GM21515 (cell line): ENCODE results near the gene LHCGR.
"Not testable (repeated sequence)": the region's sequence is repeated elsewhere in the genome, so short reads cannot be mapped to it uniquely, and the experiment has no call there.

Experiments
- ATAC-seq: cut with Tn5 transposase; IDR thresholded peaks from one replicate; pipeline ENCODE4 v1.9.1; 2021; ENCODE audit not compliant: unreplicated experiment

The LHCGR gene

GRCh38 chr2:48749291-48750127 lies 6.0 kb downstream of the LHCGR start:
- ATAC-seq: peak; percentile 62

DNA sequence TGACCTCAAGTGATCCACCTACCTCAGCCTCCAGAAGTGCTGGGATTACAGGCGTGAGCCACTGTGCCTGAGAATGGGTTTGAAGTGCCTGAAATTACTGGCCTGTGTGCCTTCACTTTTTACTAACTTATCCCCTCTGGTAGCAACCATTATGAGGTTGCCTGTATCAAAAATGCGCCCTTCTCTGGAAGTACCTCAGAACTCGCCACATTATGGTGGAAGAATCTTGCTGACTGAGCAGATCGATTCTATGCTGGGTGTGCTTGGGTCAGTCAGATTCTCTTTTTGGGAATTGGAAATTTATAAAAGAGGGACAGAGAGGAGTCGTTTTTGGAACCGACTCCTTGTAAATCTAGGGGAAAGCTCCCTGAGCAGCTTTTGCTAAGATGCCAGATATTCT lies 8.2 kb downstream of the LHCGR start:
- no peak for ATAC-seq

DNA sequence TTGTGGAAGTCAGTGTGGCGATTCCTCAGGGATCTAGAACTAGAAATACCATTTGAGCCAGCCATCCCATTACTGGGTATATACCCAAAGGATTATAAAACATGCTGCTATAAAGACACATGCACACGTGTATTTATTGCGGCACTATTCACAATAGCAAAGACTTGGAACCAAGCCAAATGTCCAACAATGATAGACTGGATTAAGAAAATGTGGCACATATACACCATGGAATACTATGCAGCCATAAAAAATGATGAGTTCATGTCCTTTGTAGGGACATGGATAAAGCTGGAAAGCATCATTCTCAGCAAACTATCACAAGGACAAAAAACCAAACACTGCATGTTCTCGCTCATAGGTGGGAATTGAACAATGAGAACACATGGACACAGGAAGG lies 16.3 kb downstream of the LHCGR start:
- ATAC-seq: not testable (repeated sequence)

- no peak for ATAC-seq
Observed at GRCh38 chr2:48738806-48739205, 16.7 kb downstream of the LHCGR start.

DNA sequence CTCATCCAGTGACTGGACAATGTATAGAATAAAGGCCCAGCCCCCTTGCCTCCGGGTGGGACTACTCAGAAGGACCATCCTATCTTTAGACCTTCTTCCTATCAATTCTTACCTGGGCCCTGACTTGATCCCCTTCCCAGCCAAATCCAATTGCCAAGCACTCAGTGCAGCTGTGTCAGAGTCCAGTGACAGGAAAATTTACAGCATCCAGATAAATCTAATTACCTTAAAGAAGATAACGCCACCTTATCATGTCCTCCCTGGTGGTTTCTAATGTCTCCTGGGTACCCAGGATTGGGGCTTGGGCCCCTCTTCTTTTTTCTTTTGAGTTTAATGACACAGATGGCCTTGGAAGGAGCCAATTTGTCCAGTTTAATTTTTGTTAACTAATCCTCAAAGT lies 19.3 kb downstream of the LHCGR start:
- no peak for ATAC-seq

DNA sequence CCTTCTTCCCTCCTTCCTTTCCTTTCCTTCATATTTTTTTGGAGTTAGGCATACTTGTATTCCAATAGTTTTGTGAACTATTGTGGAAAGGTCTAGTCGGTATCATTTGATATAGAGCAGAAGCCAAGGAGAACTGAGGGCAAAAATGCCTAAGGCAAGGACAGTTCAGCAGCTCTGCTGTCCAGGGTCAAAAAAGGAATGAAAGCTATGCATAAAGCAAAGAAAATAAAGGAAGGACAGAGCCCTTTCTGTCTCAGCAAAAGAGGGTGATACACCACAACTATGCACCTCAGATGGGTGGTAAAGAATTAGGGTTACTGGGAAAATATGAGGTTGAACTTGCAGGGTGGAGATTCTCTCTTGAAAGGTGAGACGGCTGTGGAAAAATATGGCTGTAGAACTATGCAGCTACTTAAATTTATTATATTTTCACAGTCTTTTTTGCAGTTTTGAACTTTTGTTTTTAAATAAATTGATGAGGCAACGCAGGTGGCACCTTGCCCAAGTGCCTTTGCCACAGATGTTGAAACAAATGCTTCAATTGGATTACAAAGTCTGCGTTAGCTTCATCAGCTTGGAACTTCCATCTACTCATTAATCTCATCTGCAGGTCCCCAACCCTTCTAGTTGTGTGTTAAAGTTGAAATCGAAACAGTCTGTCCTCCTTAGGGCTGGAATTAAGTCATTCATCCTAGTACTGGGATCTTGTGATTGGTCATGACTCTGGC lies 20.8 kb downstream of the LHCGR start:
- ATAC-seq: no peak

GRCh38 chr2:48733067-48733503 lies 22.4 kb downstream of the LHCGR start:
- ATAC-seq: no peak

- no peak for ATAC-seq
Observed at GRCh38 chr2:48728840-48729239, 26.7 kb downstream of the LHCGR start.

DNA sequence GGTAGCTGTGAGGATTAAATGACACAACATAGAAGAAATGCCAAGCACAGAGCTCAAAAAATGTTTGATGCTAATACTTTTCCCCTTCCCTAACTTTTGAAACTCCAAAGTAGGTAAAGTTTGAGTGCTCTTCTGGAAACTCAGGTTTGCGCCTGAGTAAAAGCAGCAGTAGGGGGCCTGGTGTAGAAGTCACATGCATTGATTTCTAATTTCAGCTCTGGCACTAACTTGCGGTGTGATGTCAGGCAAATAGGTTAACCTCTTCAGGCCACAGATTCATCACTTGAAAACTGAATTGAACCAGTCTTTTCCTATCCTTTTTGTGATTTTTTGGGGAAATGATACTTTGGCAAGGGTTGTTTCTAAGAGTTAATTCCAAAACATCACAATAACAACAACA lies 27.2 kb downstream of the LHCGR start:
- ATAC-seq: no peak

GRCh38 chr2:48727560-48727959 lies 28.0 kb downstream of the LHCGR start:
- ATAC-seq: no peak

GRCh38 chr2:48725696-48726494 lies 29.6 kb downstream of the LHCGR start:
- ATAC-seq: no peak

DNA sequence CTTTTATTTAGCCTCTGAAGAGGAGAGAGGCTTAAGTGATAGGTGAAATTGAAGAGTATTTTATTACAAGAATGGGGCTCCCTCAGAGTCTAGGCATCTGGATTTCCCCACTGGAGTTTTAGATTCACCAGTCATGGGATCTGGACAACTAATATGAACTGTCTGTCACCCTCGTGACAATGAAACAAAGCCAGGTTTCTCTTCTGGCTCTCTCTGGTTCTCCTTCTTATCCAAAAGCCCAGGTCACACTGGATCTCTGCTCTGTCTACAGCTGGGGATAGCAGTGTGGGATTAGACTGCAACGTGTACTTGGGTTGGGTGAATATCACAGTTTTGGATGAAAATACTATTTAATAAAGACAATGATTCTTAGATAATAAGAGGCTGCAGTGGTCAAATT lies 31.2 kb downstream of the LHCGR start:
- ATAC-seq: no peak

DNA sequence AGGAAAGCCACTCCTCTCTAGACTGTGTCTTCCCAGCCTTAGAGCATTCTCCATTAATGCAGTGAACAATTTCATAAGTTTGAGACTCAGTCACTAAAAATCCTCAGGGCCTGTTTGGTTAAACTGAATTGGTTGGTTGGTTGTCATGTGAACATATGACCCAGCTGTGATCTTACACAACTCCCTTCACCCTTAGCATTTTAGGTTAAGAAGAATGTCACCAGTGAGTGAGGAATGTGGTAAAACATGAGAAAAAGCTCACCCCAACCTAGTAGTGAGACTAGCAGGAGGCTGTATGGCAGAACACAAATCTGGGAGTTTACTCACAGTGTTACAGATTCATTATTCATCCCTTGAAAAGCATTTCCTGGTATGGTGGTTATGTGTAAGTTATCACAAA lies 32.4 kb downstream of the LHCGR start:
- no peak for ATAC-seq

DNA sequence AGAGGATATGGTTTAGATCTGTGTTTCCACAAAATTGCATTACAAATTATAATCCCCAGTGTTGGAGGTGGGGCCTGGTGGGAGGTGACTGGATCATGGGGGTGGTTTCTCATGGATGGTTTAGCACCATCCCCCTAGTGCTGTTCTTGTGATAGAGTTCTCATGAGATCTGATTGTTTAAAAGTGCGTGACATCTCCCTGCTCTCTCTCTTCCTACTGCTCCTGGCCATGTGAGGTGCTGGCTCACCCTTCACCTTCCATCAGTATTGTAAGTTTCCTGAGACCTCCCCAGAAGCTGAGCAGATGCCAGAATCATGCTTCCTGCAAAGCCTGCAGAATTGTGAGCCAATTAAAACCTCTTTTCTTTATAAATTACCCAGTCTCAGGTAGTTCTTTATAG lies 33.1 kb downstream of the LHCGR start:
- no peak for ATAC-seq

DNA sequence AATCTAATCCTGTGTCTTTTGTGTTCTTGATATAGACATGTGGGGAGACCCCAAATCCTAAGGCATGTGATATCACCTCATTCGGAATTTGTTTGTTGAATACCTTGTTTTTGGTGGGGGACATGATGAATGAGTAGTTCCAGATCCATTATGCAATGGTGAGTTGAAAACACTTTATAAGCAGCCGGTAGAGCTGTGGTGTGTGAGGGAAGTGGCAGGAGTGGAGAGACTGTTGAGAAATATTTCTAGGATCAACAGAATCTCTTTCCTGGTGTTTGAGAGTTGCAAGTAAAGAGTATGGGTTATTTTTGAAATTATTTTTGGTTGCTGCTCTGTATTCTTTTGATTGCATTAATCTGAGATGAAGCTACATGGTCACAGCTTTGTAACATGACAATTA lies 34.4 kb downstream of the LHCGR start:
- no peak for ATAC-seq

GRCh38 chr2:48719480-48720177 lies 35.9 kb downstream of the LHCGR start:
- ATAC-seq: no peak

GRCh38 chr2:48717846-48718245 lies 37.7 kb downstream of the LHCGR start:
- ATAC-seq: no peak

DNA sequence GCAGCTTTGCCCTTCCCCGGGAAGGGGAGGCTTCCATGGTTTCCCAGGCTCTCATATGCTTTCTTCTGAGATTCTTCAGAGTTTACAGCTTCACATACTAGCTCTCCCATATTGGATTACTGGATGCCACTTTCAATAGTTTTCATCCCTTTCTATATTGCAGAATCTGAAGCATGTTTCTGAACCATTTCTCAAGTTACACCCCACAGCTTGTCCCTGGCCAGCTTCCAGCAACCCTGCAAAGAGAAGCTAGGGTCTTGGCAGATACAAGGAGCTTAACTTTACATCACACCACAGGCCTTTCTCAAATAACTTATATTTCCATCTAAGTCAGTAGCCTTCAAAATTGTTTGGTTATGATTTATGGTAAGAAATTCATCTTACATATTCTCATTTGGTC lies 39.6 kb downstream of the LHCGR start:
- no peak for ATAC-seq

- no peak for ATAC-seq
Observed at GRCh38 chr2:48715042-48715899, 40.3 kb downstream of the LHCGR start.

DNA sequence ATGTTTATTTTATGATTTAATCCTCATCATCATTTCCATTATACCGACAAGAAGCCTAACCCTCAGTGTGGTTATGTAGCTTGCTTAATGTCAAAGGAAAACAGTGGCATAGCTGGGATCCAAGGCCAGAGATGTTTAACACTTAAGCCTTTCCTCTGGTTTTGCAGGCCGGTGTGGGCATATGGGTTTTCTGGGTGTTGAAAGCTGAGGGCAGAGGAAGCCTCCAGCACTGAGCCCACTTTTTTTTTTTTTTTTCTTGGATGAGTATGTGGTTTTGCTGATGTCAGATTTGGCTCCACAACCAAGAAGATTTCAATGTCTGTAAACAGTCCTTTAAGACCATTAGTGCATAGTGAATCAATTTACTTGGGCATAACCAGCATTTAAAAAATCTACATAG lies 41.3 kb downstream of the LHCGR start:
- no peak for ATAC-seq
